GM12865 (cell line): Measurements from ENCODE around the gene PLEKHA8.
A peak's percentile ranks its signal among the peaks of the same experiment; 100 is the strongest.

Experiments used
- DNase-seq: peaks from one replicate; pipeline ENCODE4 v3.0.0; 2010; ENCODE audit warnings: low read depth
- H3K4me3 ChIP-seq: 2 replicates; pipeline ENCODE4 v1.5.1; 2011; ENCODE audit warnings: mild to moderate bottlenecking, low read depth, low read length, control low read depth
- CTCF ChIP-seq: IDR thresholded peaks from 2 replicates; pipeline ENCODE4 v1.5.1; 2011; ENCODE audit warnings: low read length, control low read depth, low read depth, inconsistent platforms; ENCODE audit not compliant: insufficient read depth; ENCODE audit errors: missing control alignments

Gene PLEKHA8

DNA sequence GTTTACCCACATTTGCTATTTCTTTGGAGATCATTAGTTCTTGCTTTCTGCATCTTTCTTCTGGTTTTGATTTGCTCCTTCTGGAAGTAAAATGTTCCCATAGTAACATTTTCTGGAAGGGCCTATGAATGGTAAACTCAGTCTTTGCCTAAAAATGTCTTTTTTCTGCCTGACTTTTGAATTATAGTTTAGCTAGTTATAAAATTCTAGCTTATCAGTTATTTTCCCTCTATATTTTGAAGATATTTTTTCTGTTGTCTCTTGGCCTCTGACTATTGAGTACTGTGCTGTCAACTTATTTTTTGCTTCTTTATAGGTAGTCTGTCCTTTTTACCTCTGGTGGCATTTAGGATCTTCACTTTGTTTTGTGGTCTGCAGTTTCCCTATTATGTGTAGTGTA, 84.9 kb downstream of the PLEKHA8 start:
- no peak overlapping the region for H3K4me3 ChIP-seq
- no peak for TF ChIP-seq CTCF
- DNase-seq = no peak

- H3K4me3 ChIP-seq = no peak overlapping the region
- DNase-seq = peak; percentile 9
- no peak for TF ChIP-seq CTCF
Measured at GRCh38 chr7:30114536-30115238, 86.5 kb downstream of the PLEKHA8 start.

- H3K4me3 ChIP-seq = no peak overlapping the region
- DNase-seq = no peak
- TF ChIP-seq CTCF = no peak
Measured at GRCh38 chr7:30115709-30116297, 87.6 kb downstream of the PLEKHA8 start.

GRCh38 chr7:30116771-30117170, 88.6 kb downstream of the PLEKHA8 start:
- no peak overlapping the region for H3K4me3 ChIP-seq
- no peak for DNase-seq
- no peak for TF ChIP-seq CTCF

DNA sequence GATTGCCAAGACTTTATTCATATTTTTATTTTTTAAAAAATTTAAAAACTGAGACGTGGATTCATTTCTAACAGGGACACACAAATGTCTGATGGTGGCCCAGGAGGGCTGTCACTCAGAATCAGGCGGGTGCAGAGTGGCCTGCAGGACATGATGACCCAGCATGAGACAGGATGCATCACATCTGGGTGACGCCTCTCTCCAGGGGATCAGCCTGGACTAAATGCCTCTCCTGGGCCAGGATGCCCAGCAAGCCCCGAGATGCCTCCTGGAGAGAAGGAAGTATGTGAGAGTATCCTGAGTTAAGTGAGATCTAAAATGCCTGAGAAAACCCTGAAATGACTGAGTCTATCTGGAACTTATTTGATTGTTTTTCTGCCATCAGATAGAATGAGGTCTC, 89.7 kb downstream of the PLEKHA8 start:
- no peak for TF ChIP-seq CTCF
- DNase-seq = no peak
- no peak overlapping the region for H3K4me3 ChIP-seq

- no peak for TF ChIP-seq CTCF
- DNase-seq = peak; percentile 6
- no peak overlapping the region for H3K4me3 ChIP-seq
Measured at GRCh38 chr7:30119890-30120577, 91.8 kb downstream of the PLEKHA8 start.
